GM12878 (cell line): ENCODE results near the gene METTL1. TPM values are rescaled to one million over a fixed set of nuclear protein-coding genes. Genes with fewer than 3 reads are reported as not detected.

Experiments
- CBX5 ChIP-seq: sonication (generic); IDR thresholded peaks from 2 replicates; pipeline ENCODE4 v1.6.1; 2016; ENCODE audit warnings: low read depth, moderate library complexity, mild to moderate bottlenecking, inconsistent platforms
- FOS ChIP-seq: IDR thresholded peaks from 3 replicates; pipeline ENCODE4 v1.6.1; 2011; ENCODE audit warnings: borderline replicate concordance; ENCODE audit not compliant: insufficient read length; ENCODE audit errors: extremely low read depth
- HSF1 ChIP-seq: fragments of 150-350 bp; IDR thresholded peaks from 2 replicates; pipeline ENCODE4 v1.6.1; 2014; ENCODE audit warnings: mild to moderate bottlenecking, low read depth, low read length
- NFYB ChIP-seq: IDR thresholded peaks from 2 replicates; pipeline ENCODE4 v1.6.1; 2011; ENCODE audit warnings: low read depth, mild to moderate bottlenecking, low read length, improper control_type of control experiment, moderate library complexity; ENCODE audit not compliant: insufficient read depth
- RAD21 ChIP-seq: IDR thresholded peaks from 2 replicates; pipeline ENCODE4 v1.6.1; 2011; ENCODE audit warnings: mild to moderate bottlenecking, low read depth, low read length, moderate library complexity; ENCODE audit not compliant: insufficient read depth
- RCOR1 ChIP-seq: conservative IDR thresholded peaks from 2 replicates; pipeline ENCODE4 v1.6.1; 2012; ENCODE audit warnings: low read depth, low read length, improper control_type of control experiment
- USF2 ChIP-seq: IDR thresholded peaks from 2 replicates; pipeline ENCODE4 v1.6.1; 2011; ENCODE audit warnings: low read depth, low read length, improper control_type of control experiment, borderline replicate concordance
- ZBTB11 ChIP-seq: fragments of 450-650 bp; formaldehyde crosslinking; IDR thresholded peaks from 2 replicates; pipeline ENCODE4 v1.5.0; 2022; ENCODE audit warnings: mild to moderate bottlenecking, missing genetic modification characterization
- ZNF217 ChIP-seq: fragments of 450-650 bp; IDR thresholded peaks from 2 replicates; pipeline ENCODE4 v1.6.1; 2017; ENCODE audit warnings: antibody characterized with exemption, mild to moderate bottlenecking
- polyA plus RNA-seq, 11 experiments: library from polyadenylated mRNA; depleted of rRNA in 4 of 11; unstranded in 6 of 11; stranded (reverse) in 5 of 11; fragments of >200 nt; fragmentation: Nextera tagmentation in 4 of 11; fragmentation: Illumina TruSeq in 1 of 11; extraction: Ambion mirVana in 4 of 11; extraction: Trizol in 1 of 11; gene quantifications; 1 replicate in 1 of 11; 2 replicates in 10 of 11; pipeline versions ENCODE4 v1.2.1 to v1.2.3, GENCODE V29; 2011 to 2016; ENCODE audit warnings: inconsistent platforms in 2 of 11, missing spikeins in 2 of 11, low read depth in 1 of 11
- total RNA-seq, 4 experiments: library from RNA; depleted of rRNA in 3 of 4; stranded (reverse); fragments of >200 nt in 3 of 4; fragmentation: Illumina TruSeq in 1 of 4; extraction: Trizol in 1 of 4; gene quantifications; 2 replicates each; pipeline versions ENCODE4 v1.2.1 to v1.2.3, GENCODE V29; 2013 to 2021

METTL1 gene
- total and polyA plus RNA-seq, 10 of the 15 experiments (the other 5 are each of a cell fraction or from before 2014, with no cell fraction given): 11.3 to 44.3 (median 30.6) TPM

GRCh38 chr12:57781801-57782200, 9.9 kb upstream of the METTL1 start (continued):
- TF ChIP-seq ZBTB11 (CRISPR knock-in tag) (no peak), CBX5 (no peak), RAD21 (no peak), HSF1 (no peak), FOS (no peak), NFYB (no peak), ZNF217 (no peak), RCOR1 (no peak), USF2 (no peak)
